Endothelial cell of umbilical vein (primary cell): Measurements from ENCODE around the gene UBE2Q2. TPM values are rescaled to one million over a fixed set of nuclear protein-coding genes. Genes with fewer than 3 reads are reported as not detected.

Source experiments
- BruUV-seq: library from RNA; stranded (reverse); fragments of 400-500 nt; replicated peaks from 2 replicates; lab custom pipeline; 2021; lab: Mats Ljungman, UMichigan
- CTCF ChIA-PET: fragments of 300-600, 350-600 bp; sonication (Branson Sonifier 250); formaldehyde crosslinking; loops from one replicate; lab custom pipeline; 2021; ENCODE audit warnings: antibody characterized with exemption, inconsistent platforms; lab: Charles Lee
- POLR2A ChIA-PET: fragments of 300-600, 350-600 bp; sonication (Branson Sonifier 250); formaldehyde crosslinking; loops from one replicate; lab custom pipeline; 2021; ENCODE audit warnings: antibody characterized with exemption, inconsistent platforms; lab: Charles Lee
- DNase-seq: peaks from one replicate; pipeline ENCODE4 v3.0.0-alpha.2; 2011; ENCODE audit warnings: low read depth, low spot score
- FAIRE-seq: peaks from 2 replicates; lab custom pipeline; 2011; peaks lifted over from hg19 to GRCh38; lab: Jason Lieb, UNC
- H2AFZ ChIP-seq: 2 replicates; pipeline ENCODE4 v1.6.0; 2012; ENCODE audit warnings: low read depth, low read length, control low read depth, inconsistent platforms
- H3K27ac ChIP-seq: 2 replicates; pipeline ENCODE4 v1.5.1; 2011; ENCODE audit warnings: low read depth, mild to moderate bottlenecking, control low read depth, low read length, moderate library complexity; ENCODE audit not compliant: insufficient read depth
- H3K27me3 ChIP-seq, 2 experiments: 2 replicates each; pipeline versions ENCODE4 v1.6.0 to v1.6.1; 2011; ENCODE audit warnings: low read length in 2 of 2, mixed read lengths in 1 of 2; ENCODE audit not compliant: control insufficient read depth in 2 of 2, insufficient read depth in 2 of 2
- H3K36me3 ChIP-seq, 2 experiments: 2 replicates in 1 of 2; 3 replicates in 1 of 2; pipeline ENCODE4 v1.5.1; 2011; ENCODE audit warnings: low read length in 2 of 2, mild to moderate bottlenecking in 1 of 2, moderate library complexity in 1 of 2; ENCODE audit not compliant: control insufficient read depth in 2 of 2, insufficient read depth in 2 of 2; ENCODE audit errors: extremely low read depth in 1 of 2
- H3K4me1 ChIP-seq: 3 replicates; pipeline ENCODE4 v1.5.1; 2011; ENCODE audit warnings: mild to moderate bottlenecking, low read length; ENCODE audit not compliant: control insufficient read depth, insufficient read depth; ENCODE audit errors: extremely low read depth
- H3K4me2 ChIP-seq: 2 replicates; pipeline ENCODE4 v1.6.1; 2011; ENCODE audit warnings: low read length, control low read depth, mixed read lengths; ENCODE audit not compliant: insufficient read depth
- H3K4me3 ChIP-seq, 3 experiments: fragments of 200-600 bp in 1 of 3; sonication (generic), shearing (Covaris generic) in 1 of 3; replicated peaks in 1 of 3; 2 replicates each; pipeline ENCODE4 v1.5.1; 2011 to 2016; ENCODE audit warnings: control low read depth in 3 of 3, low read length in 3 of 3, mild to moderate bottlenecking in 2 of 3, inconsistent platforms in 1 of 3, low read depth in 1 of 3, moderate library complexity in 1 of 3; ENCODE audit not compliant: insufficient read depth in 1 of 3
- H3K79me2 ChIP-seq: 2 replicates; pipeline ENCODE4 v1.6.0; 2012; ENCODE audit warnings: low read length, inconsistent platforms; ENCODE audit not compliant: control insufficient read depth, insufficient read depth
- H3K9ac ChIP-seq: replicated peaks from 2 replicates; pipeline ENCODE3; 2011; ENCODE audit warnings: low read length, control low read depth; ENCODE audit not compliant: insufficient read depth; ENCODE audit errors: extremely low read depth
- H3K9me1 ChIP-seq: replicated peaks from 3 replicates; pipeline ENCODE4 v1.6.0; 2011; ENCODE audit warnings: mild to moderate bottlenecking, low read length; ENCODE audit not compliant: control insufficient read depth, insufficient read depth; ENCODE audit errors: extremely low read depth
- H3K9me3 ChIP-seq: replicated peaks from 2 replicates; pipeline ENCODE4 v1.5.1; 2012; ENCODE audit warnings: low read length, inconsistent platforms; ENCODE audit not compliant: control insufficient read depth, insufficient read depth
- H4K20me1 ChIP-seq: replicated peaks from 2 replicates; pipeline ENCODE3; 2011; ENCODE audit warnings: mild to moderate bottlenecking, low read length; ENCODE audit not compliant: control insufficient read depth, insufficient read depth; ENCODE audit errors: extremely low read depth
- GATA2 ChIP-seq: IDR thresholded peaks from 2 replicates; pipeline ENCODE4 v1.7.0; 2011; ENCODE audit warnings: low read depth, mild to moderate bottlenecking, moderate library complexity, mixed read lengths, low read length; ENCODE audit not compliant: insufficient read length, insufficient read depth
- JUN ChIP-seq: IDR thresholded peaks from 2 replicates; pipeline ENCODE4 v1.6.1; 2011; ENCODE audit warnings: borderline replicate concordance, low read depth; ENCODE audit not compliant: insufficient read length, insufficient read depth
- dilution Hi-C: fragments of 300-500 bp; cut with MboI; formaldehyde crosslinking; loops from one replicate; pipeline ENCODE4 v1.15.0; 2019; ENCODE audit warnings: low sequenced_read_pairs; ENCODE audit not compliant: extremely low pct_ligation_motif_present
- intact Hi-C: fragments of 100-400 bp; cut with micrococcal nuclease; formaldehyde crosslinking; loops from one replicate; pipeline ENCODE4 v1.10.0; 2022
- polyA plus RNA-seq, 4 experiments: library from polyadenylated mRNA; depleted of rRNA in 3 of 4; stranded (reverse) in 3 of 4; unstranded in 1 of 4; fragments of >200 nt; gene quantifications; 2 replicates each; pipeline versions ENCODE4 v1.2.1 to v1.2.3, GENCODE V29; 2011 to 2012; ENCODE audit warnings: missing spikeins in 1 of 4
- total RNA-seq: library from RNA; stranded (reverse); gene quantifications from 2 replicates; pipeline ENCODE4 v1.2.3, GENCODE V29; 2021
- TF ChIP-seq, protein P1 (sequence below): IDR thresholded peaks from 2 replicates; pipeline ENCODE4 v1.6.1; 2011; ENCODE audit not compliant: insufficient read depth, insufficient read length
- TF ChIP-seq, protein P2 (sequence below), 2 donors: IDR thresholded peaks; 1 replicate in 1 of 2; 2 replicates in 1 of 2; pipeline ENCODE4 v1.5.1; 2011; ENCODE audit warnings: low read length in 2 of 2, mild to moderate bottlenecking in 2 of 2, moderate library complexity in 2 of 2, control low read depth in 1 of 2, inconsistent platforms in 1 of 2, low read depth in 1 of 2; ENCODE audit not compliant: insufficient read depth in 1 of 2; ENCODE audit errors: extremely low read depth in 1 of 2

The UBE2Q2 gene
- total and polyA plus RNA-seq, 2 donors (not counting 3 experiments of a cell fraction or from before 2014, with no cell fraction given): 12.9 to 32.8 TPM

DNA sequence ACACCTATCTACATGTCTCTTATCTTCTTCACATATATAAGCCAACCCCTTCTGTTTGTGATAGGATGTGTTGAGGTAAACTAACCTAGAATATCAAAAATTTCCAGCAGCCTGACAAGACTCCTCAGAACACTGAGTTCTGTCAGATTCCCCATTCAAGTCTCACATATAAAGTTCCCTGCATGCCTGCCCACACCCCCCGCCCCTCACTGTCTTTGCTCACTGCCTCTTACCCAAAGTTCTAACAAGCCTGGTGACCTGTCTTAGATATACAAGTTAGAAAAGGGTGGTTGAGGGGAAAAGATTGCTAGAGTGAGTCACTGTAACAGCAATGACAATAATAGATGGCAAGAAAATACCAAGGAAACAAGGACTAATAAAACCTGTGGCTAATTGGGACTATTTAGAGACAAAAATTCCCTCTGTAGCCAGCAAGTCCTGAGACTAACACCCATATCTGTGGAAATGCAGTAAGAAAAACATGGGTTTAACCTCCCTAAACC, 100.5 kb downstream of the UBE2Q2 start:
- Histone ChIP-seq H3K4me2 (no peak overlapping the region), H3K4me1 (no peaks in the 10 kb centered on the region), H4K20me1 (no peaks in the 10 kb centered on the region), H3K4me3 (no peak overlapping the region), H3K36me3 (no peaks in the 10 kb centered on the region), H3K27ac (no peak overlapping the region), H3K9me1 (no peaks in the 10 kb centered on the region), H3K9me3 (no peaks in the 10 kb centered on the region), H2AFZ (no peak overlapping the region), H3K27me3 (peaks cover 0 to 2% of the 10 kb centered on the region in 2 experiments), H3K79me2 (no peaks in the 10 kb centered on the region), H3K9ac (no peak overlapping the region)
- ChIA-PET POLR2A (no interaction called here), CTCF (no interaction called here)
- BruUV-seq: no TSS peak
- no peak for TF ChIP-seq GATA2
- DNase-seq (no peak), FAIRE-seq (no peak)
- dilution Hi-C loops: no loop called here
- intact Hi-C loops: no loop called here

DNA sequence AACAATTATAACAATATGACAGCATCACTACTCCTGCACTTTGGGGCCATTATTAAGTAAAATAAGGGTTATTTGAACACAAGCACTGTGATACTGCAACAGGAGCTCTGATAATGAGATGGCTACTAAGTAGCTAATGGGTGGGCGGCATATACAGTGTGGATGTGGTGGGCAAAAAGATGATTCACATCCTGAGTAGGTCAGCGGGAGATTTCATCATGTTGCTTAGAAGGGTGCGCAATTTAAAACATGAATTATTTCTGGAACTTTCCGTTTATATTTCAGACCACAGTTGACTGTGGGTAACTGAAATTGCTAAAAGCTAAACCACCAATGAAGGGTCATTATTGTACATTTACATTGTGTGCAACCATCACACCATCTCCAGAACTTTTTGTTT, 102.7 kb downstream of the UBE2Q2 start:
- no peaks in the 10 kb centered on the region for H3K79me2 ChIP-seq
- ChIA-PET POLR2A (no interaction called here), CTCF (interaction anchor here (1.5 kb wide), 1 partner anchor 136 kb away, joined by 5 read pairs; no protein-coding TSS in a partner anchor)
- no peak overlapping the region for H3K4me3 ChIP-seq
- no peaks in the 10 kb centered on the region for H3K9me3 ChIP-seq
- dilution Hi-C loops: no loop called here
- no peak overlapping the region for H3K4me2 ChIP-seq
- H3K27ac ChIP-seq: no peak overlapping the region
- FAIRE-seq: no peak
- no peaks in the 10 kb centered on the region for H3K9me1 ChIP-seq
- peaks cover 0 to 2% of the 10 kb centered on the region in 2 experiments for H3K27me3 ChIP-seq
- intact Hi-C loops: no loop called here
- no peaks in the 10 kb centered on the region for H4K20me1 ChIP-seq
- TF ChIP-seq GATA2: no peak
- TF ChIP-seq, protein P1, sequence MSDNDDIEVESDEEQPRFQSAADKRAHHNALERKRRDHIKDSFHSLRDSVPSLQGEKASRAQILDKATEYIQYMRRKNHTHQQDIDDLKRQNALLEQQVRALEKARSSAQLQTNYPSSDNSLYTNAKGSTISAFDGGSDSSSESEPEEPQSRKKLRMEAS: no peak
- TF ChIP-seq JUN: no peak
- TF ChIP-seq, protein P2, sequence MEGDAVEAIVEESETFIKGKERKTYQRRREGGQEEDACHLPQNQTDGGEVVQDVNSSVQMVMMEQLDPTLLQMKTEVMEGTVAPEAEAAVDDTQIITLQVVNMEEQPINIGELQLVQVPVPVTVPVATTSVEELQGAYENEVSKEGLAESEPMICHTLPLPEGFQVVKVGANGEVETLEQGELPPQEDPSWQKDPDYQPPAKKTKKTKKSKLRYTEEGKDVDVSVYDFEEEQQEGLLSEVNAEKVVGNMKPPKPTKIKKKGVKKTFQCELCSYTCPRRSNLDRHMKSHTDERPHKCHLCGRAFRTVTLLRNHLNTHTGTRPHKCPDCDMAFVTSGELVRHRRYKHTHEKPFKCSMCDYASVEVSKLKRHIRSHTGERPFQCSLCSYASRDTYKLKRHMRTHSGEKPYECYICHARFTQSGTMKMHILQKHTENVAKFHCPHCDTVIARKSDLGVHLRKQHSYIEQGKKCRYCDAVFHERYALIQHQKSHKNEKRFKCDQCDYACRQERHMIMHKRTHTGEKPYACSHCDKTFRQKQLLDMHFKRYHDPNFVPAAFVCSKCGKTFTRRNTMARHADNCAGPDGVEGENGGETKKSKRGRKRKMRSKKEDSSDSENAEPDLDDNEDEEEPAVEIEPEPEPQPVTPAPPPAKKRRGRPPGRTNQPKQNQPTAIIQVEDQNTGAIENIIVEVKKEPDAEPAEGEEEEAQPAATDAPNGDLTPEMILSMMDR (IDR thresholded peaks at IDR 0.05; ENCODE audit: extremely low read depth in 1 of 2, insufficient read depth in 1 of 2, low read depth in 1 of 2, low read length in 2 of 2): no peak
- H3K36me3 ChIP-seq: no peaks in the 10 kb centered on the region
- H2AFZ ChIP-seq: no peak overlapping the region
- no peak for DNase-seq
- H3K9ac ChIP-seq: no peak overlapping the region
- H3K4me1 ChIP-seq: no peaks in the 10 kb centered on the region
- BruUV-seq: no TSS peak
